HFFc6 (cell line): ENCODE measurements around the gene HABP4. TPM values are rescaled to one million over a fixed set of nuclear protein-coding genes. Genes with fewer than 3 reads are reported as not detected.

Experiments
- DNase-seq: peaks from one replicate; pipeline ENCODE4 v3.0.0-alpha.2; 2018
- H3K27ac Mint-ChIP-seq: 2 replicates; pipeline ENCODE4 v1.8.0; 2020; ENCODE audit warnings: mild to moderate bottlenecking, mixed read lengths
- H3K27me3 Mint-ChIP-seq: 2 replicates; pipeline ENCODE4 v1.8.0; 2021; ENCODE audit warnings: mild to moderate bottlenecking, moderate library complexity, mixed read lengths; ENCODE audit not compliant: insufficient read depth
- H3K36me3 Mint-ChIP-seq: 2 replicates; pipeline ENCODE4 v1.8.0; 2021; ENCODE audit warnings: low read depth, mixed read lengths
- H3K4me1 Mint-ChIP-seq: 2 replicates; pipeline ENCODE4 v1.8.0; 2020; ENCODE audit warnings: low read depth, mixed read lengths
- H3K4me3 Mint-ChIP-seq: 2 replicates; pipeline ENCODE4 v1.8.0; 2020; ENCODE audit warnings: mild to moderate bottlenecking, moderate library complexity, mixed read lengths
- H3K9me3 Mint-ChIP-seq: 2 replicates; pipeline ENCODE4 v1.8.0; 2020; ENCODE audit warnings: mild to moderate bottlenecking, mixed read lengths
- total RNA-seq, 6 experiments: library from RNA; stranded (reverse); fragmentation: NEBNext Ultra II Directional; extraction: Animal tissue kit (Norgen Biotek cat#: 25700); gene quantifications; 2 replicates in 1 of 6; 3 replicates in 5 of 6; pipeline ENCODE4 v1.2.3, GENCODE V29; 2021
- TF ChIP-seq, protein P1 (sequence below): fragments of 200-600 bp; sonication (generic); IDR thresholded peaks from 2 replicates; pipeline ENCODE4 v1.5.0; 2021; ENCODE audit warnings: antibody characterized with exemption, mild to moderate bottlenecking

The HABP4 gene
- total RNA-seq, 6 experiments from 2014 or later = 20.1 to 26.6 (median 24.9) TPM

DNA sequence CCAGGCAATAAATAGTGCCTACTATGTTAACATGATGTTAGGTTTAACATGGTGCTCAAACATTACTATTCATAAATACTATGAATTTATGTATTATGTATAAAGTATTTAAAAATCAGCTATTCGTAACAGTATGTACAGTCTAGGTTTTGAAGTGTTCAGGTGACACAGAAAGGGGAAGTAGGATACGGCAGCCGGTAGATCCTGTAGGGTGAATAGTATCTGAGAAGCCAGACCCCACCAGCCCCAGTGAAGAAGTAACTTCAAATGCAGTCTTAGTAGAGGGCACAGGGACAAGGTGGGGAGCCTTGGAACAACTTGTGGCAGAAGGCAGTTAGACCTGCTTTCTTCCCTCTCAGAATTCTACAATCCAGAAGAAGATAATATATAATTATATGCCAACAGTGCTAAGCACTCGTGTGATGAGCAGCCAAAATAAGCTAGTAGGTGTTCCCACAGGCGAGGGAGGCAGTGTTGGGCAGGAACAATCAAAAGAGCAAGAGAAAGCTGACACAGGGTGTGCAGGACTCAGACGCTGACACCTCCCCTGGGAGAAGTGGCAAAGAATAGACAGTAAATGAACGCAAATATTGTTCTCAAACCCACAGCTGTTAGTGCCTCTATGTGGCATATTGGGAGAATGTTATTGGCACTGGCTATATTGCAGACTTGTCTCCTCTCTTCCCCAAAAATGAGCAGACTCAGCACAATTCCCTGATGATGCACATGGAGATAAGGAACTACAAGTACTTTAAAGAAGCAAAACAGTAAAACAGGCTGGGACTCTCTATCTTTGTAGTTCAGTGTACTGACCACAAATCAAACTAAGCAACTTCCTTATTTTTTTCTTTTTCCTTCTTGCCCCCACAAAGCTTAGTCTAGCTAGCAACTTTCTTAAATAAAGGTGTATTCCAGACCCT, 36.4 kb upstream of the HABP4 start:
- H3K9me3 Mint-ChIP-seq = no peaks in the 10 kb centered on the region
- no peak for DNase-seq
- TF ChIP-seq, protein P1, sequence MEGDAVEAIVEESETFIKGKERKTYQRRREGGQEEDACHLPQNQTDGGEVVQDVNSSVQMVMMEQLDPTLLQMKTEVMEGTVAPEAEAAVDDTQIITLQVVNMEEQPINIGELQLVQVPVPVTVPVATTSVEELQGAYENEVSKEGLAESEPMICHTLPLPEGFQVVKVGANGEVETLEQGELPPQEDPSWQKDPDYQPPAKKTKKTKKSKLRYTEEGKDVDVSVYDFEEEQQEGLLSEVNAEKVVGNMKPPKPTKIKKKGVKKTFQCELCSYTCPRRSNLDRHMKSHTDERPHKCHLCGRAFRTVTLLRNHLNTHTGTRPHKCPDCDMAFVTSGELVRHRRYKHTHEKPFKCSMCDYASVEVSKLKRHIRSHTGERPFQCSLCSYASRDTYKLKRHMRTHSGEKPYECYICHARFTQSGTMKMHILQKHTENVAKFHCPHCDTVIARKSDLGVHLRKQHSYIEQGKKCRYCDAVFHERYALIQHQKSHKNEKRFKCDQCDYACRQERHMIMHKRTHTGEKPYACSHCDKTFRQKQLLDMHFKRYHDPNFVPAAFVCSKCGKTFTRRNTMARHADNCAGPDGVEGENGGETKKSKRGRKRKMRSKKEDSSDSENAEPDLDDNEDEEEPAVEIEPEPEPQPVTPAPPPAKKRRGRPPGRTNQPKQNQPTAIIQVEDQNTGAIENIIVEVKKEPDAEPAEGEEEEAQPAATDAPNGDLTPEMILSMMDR = no peak
- H3K4me3 Mint-ChIP-seq = no peak overlapping the region
- 0 out of 2 replicates have a peak overlapping the region, but pooled peaks have one; percentile 7 for H3K27ac Mint-ChIP-seq
- H3K36me3 Mint-ChIP-seq = no peaks in the 10 kb centered on the region
- peaks cover 2% of the 10 kb centered on the region; the same call in 1 of the 2 replicates for H3K27me3 Mint-ChIP-seq
- H3K4me1 Mint-ChIP-seq = peaks cover 8% of the 10 kb centered on the region

DNA sequence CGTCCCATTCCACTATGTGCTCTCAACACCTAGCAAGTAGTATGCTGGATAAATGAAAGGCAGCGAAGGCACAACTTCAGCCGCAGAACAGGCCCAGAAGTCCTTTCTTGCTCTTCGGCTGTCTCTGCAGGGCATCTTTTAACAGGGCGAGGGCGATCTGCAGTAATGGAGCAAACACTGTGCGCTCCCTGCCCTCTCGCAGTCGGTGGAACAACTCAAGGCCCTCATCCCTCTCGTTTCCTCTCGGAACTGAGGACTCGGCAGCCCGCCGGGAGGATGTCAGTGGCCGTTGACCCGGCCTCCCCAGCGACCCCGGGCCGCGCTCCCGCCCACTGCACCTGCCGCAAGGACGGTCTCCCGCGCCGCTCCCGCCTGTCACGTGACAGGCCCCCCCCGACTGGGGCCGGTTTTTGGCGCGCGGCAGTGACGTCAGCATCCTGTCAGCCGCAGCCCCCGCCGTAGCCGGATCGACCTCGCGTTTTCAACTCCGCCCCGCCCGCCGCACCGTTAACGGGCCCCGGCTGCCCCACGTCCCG, 32.9 kb upstream of the HABP4 start:
- H3K4me3 Mint-ChIP-seq = peak overlapping the region; percentile 92
- no peaks in the 10 kb centered on the region for H3K36me3 Mint-ChIP-seq
- TF ChIP-seq, protein P1 = no peak
- peaks cover 2% of the 10 kb centered on the region; the same call in 1 of the 2 replicates for H3K27me3 Mint-ChIP-seq
- H3K4me1 Mint-ChIP-seq = peaks cover 31% of the 10 kb centered on the region
- H3K27ac Mint-ChIP-seq = peak overlapping the region; percentile 71
- DNase-seq = peak; percentile 63
- no peaks in the 10 kb centered on the region for H3K9me3 Mint-ChIP-seq

DNA sequence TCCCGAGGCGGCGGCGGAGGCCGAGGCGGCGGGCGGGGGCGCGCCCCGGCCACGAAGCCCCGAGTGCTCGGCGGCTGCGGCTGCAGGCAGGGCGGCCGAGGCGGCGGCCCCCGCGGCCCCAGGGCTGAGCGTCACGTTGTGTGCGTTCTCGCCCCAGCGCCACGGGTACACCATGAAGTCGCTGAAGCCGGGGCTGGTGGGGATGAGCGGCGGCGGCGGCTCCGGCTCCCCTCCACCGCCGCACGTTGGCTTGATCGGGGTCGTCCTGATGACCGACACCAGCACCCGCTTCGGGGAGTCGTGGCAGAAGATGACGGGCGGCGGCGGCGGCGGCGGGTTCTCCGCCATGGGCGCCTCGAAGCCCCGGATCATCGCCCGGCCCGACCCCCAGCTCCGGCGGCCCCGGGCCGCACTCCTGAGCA, 32.3 kb upstream of the HABP4 start:
- H3K36me3 Mint-ChIP-seq = no peaks in the 10 kb centered on the region
- peak overlapping the region; percentile 83 for H3K4me3 Mint-ChIP-seq
- no peak for DNase-seq
- H3K9me3 Mint-ChIP-seq = no peaks in the 10 kb centered on the region
- peaks cover 31% of the 10 kb centered on the region for H3K4me1 Mint-ChIP-seq
- TF ChIP-seq, protein P1 = no peak
- peaks cover 2% of the 10 kb centered on the region; the same call in 1 of the 2 replicates for H3K27me3 Mint-ChIP-seq
- H3K27ac Mint-ChIP-seq = peak overlapping the region; percentile 65; the same call in 1 of the 2 replicates

- Mint-ChIP-seq H3K9me3 (no peaks in the 10 kb centered on the region), H3K36me3 (no peaks in the 10 kb centered on the region), H3K4me1 (peaks cover 31% of the 10 kb centered on the region), H3K27me3 (peaks cover 2% of the 10 kb centered on the region), H3K27ac (peak within 1 kb of the TSS; percentile 88), H3K4me3 (peak within 1 kb of the TSS; percentile 92)
- DNase-seq = peak; percentile 98
- TF ChIP-seq, protein P1 = no peak
Measured at GRCh38 chr9:96418083-96418919, 31.7 kb upstream of the HABP4 start, which contains the start of gene ZNF367. Gene ZNF367 (minus strand): TSS chr9:96418370. CDS start chr9:96418032, 338 bp downstream.
